Activated B cell treated with CpG ODN at 0.5 μM for 24 hours (primary cell): Measurements from ENCODE around the gene EGFR. TPM values are rescaled to one million over a fixed set of nuclear protein-coding genes. Genes with fewer than 3 reads are reported as not detected.

ENCODE experiments used
- ATAC-seq: fragments of 200-7000 bp; cut with Tn5 transposase; one replicate; pipeline ENCODE4 v1.10.0; 2021; ENCODE audit warnings: low read depth, mild to moderate bottlenecking, moderate library complexity
- CTCF ChIA-PET: fragments of 350-600 bp; sonication (Branson Sonifier 250); formaldehyde crosslinking; loops from one replicate; lab custom pipeline; 2021; ENCODE audit warnings: antibody characterized with exemption; lab: Charles Lee
- POLR2A ChIA-PET: fragments of 350-600 bp; sonication (Branson Sonifier 250); formaldehyde crosslinking; loops from one replicate; lab custom pipeline; 2021; ENCODE audit warnings: antibody characterized with exemption; lab: Charles Lee
- DNase-seq: peaks from one replicate; pipeline ENCODE4 v3.0.0; 2022
- H3K27ac Mint-ChIP-seq: one replicate; pipeline ENCODE4 v1.8.0; 2020; ENCODE audit warnings: mixed read lengths
- H3K27me3 Mint-ChIP-seq: one replicate; pipeline ENCODE4 v1.8.0; 2021; ENCODE audit warnings: mixed read lengths
- H3K36me3 Mint-ChIP-seq: one replicate; pipeline ENCODE4 v1.8.0; 2021; ENCODE audit warnings: low read depth, mixed read lengths
- H3K4me1 Mint-ChIP-seq: one replicate; pipeline ENCODE4 v1.8.0; 2021; ENCODE audit warnings: mixed read lengths
- H3K4me3 Mint-ChIP-seq: one replicate; pipeline ENCODE4 v1.8.0; 2020; ENCODE audit warnings: mild to moderate bottlenecking, mixed read lengths
- H3K9me3 Mint-ChIP-seq: one replicate; pipeline ENCODE4 v1.8.0; 2020; ENCODE audit warnings: mixed read lengths
- CTCF ChIP-seq: fragments of 200-600 bp; IDR thresholded peaks from one replicate; pipeline ENCODE4 v1.8.0; 2022; ENCODE audit warnings: antibody characterized with exemption, mild to moderate bottlenecking
- intact Hi-C: fragments of 100-400 bp; cut with micrococcal nuclease; formaldehyde crosslinking; loops from one replicate; pipeline ENCODE4 v1.15.1; 2024
- total RNA-seq: library from RNA; stranded (reverse); gene quantifications from 2 replicates; pipeline ENCODE4 v1.2.3, GENCODE V29; 2022

EGFR gene
- total RNA-seq, 1 donor from 2014 or later, result not detected

- POLR2A ChIA-PET, result no interaction called here
- no peak for TF ChIP-seq CTCF
Observed at GRCh38 chr7:55235115-55235514, 216.3 kb downstream of the EGFR start.

GRCh38 chr7:55235801-55236200 lies 217.0 kb downstream of the EGFR start:
- no peak for ATAC-seq
- ChIA-PET POLR2A (no interaction called here), CTCF (no interaction called here)
- no peaks in the 10 kb centered on the region for H3K9me3 Mint-ChIP-seq
- DNase-seq, result no peak
- no peaks in the 10 kb centered on the region for H3K36me3 Mint-ChIP-seq
- H3K4me3 Mint-ChIP-seq, result no peak overlapping the region
- no peaks in the 10 kb centered on the region for H3K4me1 Mint-ChIP-seq
- peaks cover 4% of the 10 kb centered on the region for H3K27me3 Mint-ChIP-seq
- no peak overlapping the region for H3K27ac Mint-ChIP-seq
- intact Hi-C loops, result no loop called here
- no peak for TF ChIP-seq CTCF

More at GRCh38 chr7:55235115-55235514, 216.3 kb downstream of the EGFR start:
- Mint-ChIP-seq H3K36me3 (no peaks in the 10 kb centered on the region), H3K4me3 (no peak overlapping the region), H3K9me3 (peaks cover 5% of the 10 kb centered on the region), H3K4me1 (no peaks in the 10 kb centered on the region), H3K27me3 (peaks cover 9% of the 10 kb centered on the region), H3K27ac (no peak overlapping the region)
- ATAC-seq (no peak), DNase-seq (no peak)
- CTCF ChIA-PET, result no interaction called here
- intact Hi-C loops, result no loop called here

- CTCF ChIA-PET, result no interaction called here
- Mint-ChIP-seq H3K27ac (no peak overlapping the region), H3K9me3 (no peaks in the 10 kb centered on the region), H3K4me1 (no peaks in the 10 kb centered on the region), H3K4me3 (no peak overlapping the region), H3K27me3 (peaks cover 4% of the 10 kb centered on the region), H3K36me3 (no peaks in the 10 kb centered on the region)
- TF ChIP-seq CTCF, result no peak
- POLR2A ChIA-PET, result no interaction called here
- no peak for ATAC-seq
- intact Hi-C loops, result no loop called here
- DNase-seq, result no peak
Observed at GRCh38 chr7:55236476-55236875, 217.7 kb downstream of the EGFR start.

GRCh38 chr7:55237156-55237893 lies 218.5 kb downstream of the EGFR start:
- DNase-seq (no peak), ATAC-seq (no peak)
- no peak overlapping the region for H3K4me3 Mint-ChIP-seq
- no peaks in the 10 kb centered on the region for H3K36me3 Mint-ChIP-seq
- H3K27ac Mint-ChIP-seq, result no peak overlapping the region
- POLR2A ChIA-PET, result no interaction called here
- no peaks in the 10 kb centered on the region for H3K9me3 Mint-ChIP-seq
- CTCF ChIA-PET, result no interaction called here
- H3K27me3 Mint-ChIP-seq, result peaks cover 1% of the 10 kb centered on the region
- no peaks in the 10 kb centered on the region for H3K4me1 Mint-ChIP-seq
- intact Hi-C loops, result no loop called here
- no peak for TF ChIP-seq CTCF

GRCh38 chr7:55239406-55239805 lies 220.6 kb downstream of the EGFR start:
- TF ChIP-seq CTCF, result no peak
- Mint-ChIP-seq H3K27me3 (peaks cover 3% of the 10 kb centered on the region), H3K27ac (no peak overlapping the region), H3K4me3 (no peak overlapping the region), H3K36me3 (no peaks in the 10 kb centered on the region), H3K9me3 (no peaks in the 10 kb centered on the region), H3K4me1 (no peaks in the 10 kb centered on the region)
- ATAC-seq (no peak), DNase-seq (no peak)
- ChIA-PET CTCF (no interaction called here), POLR2A (no interaction called here)
- intact Hi-C loops, result no loop called here
